NCI-H2227 treated with DMSO at 0.1 percent for 48 hours (cell line): ENCODE measurements around the gene SYNPO2.
"Not testable (repeated sequence)": the region's sequence is repeated elsewhere in the genome, so short reads cannot be mapped to it uniquely, and the experiment has no call there.

Experiments used
- DNase-seq: peaks from one replicate; lab custom pipeline; 2025; lab: John Stamatoyannopoulos, UW

Gene SYNPO2

GRCh38 chr4:119032921-119033685 lies 144.4 kb downstream of the SYNPO2 start:
- no peak for DNase-seq

- DNase-seq = no peak
Measured at GRCh38 chr4:119034276-119035008, 145.8 kb downstream of the SYNPO2 start.

DNA sequence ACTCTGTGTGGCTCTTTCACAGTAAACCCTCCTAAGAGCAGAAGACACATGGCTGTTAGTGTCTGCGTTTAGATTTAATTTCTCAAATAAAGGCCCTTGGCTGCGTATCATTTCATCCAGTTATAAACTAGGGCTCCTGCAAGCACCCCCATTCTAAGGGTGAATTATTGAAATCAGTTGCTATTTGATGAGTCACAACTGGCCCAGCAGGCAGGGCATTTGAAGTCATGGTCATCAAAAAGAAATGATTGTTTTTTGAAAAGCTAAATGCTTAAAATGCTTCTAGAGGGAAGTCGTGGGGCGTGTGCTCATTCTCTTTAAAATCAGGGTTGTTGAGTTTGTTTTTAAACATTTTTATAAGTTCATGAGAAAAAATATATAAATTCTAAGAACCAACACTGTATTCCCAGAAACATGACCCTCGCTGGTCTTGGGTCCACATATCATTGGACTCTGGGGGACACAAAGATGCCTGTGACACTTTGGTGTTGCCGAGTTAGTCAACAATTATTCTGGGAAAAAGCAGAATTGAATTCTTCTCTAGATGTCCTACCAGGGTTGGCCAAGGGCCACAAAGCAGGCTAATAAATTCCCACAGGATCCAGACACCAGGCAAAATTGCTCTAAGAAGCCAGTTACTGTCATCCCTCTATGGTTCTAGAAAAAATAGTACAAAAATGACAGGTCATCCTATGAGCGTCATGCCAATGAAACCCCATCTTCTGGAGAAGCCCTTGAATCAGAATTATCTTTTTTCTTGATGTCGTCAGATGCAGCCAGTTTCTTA lies 147.5 kb downstream of the SYNPO2 start:
- DNase-seq = no peak

GRCh38 chr4:119037709-119038108 lies 149.1 kb downstream of the SYNPO2 start:
- no peak for DNase-seq

- DNase-seq = no peak
Measured at GRCh38 chr4:119038116-119038841, 149.6 kb downstream of the SYNPO2 start.

DNA sequence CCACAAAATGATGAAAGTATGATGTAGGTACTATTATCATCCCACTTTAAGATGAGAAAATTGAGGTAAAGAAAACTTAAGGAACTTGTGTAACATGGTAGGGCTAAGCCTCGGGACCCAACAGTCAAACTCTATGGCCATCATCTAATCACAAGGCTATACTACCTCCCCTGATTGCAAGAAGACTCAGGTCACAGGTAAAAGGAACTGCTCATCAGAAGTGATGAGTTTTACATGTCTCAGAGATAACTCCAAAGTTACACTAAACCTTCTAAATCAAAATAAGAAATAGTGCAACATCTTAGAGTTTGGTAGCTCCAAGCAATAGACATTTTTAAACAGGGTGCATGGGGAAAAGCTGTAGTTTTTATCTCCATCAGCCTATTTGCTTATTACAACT lies 150.5 kb downstream of the SYNPO2 start:
- no peak for DNase-seq

DNA sequence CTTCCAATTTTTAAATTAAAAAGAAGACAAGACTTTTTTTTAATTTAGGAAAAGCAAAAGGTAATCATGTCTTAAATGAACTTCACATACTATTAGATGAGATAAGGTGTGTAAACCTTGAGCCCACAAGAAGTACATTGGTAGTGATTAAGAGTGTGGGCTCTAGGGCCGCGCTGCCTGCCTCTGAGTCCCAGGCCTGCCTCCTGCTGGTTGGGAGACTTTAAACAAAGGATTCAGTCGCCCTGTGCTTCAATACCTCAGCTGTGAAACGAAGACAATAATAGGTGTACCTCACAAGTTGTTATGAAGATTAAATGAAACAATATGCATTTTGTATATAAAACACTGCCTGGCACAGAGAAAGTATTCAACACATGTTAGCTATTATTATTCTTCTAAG lies 151.1 kb downstream of the SYNPO2 start:
- no peak for DNase-seq

DNA sequence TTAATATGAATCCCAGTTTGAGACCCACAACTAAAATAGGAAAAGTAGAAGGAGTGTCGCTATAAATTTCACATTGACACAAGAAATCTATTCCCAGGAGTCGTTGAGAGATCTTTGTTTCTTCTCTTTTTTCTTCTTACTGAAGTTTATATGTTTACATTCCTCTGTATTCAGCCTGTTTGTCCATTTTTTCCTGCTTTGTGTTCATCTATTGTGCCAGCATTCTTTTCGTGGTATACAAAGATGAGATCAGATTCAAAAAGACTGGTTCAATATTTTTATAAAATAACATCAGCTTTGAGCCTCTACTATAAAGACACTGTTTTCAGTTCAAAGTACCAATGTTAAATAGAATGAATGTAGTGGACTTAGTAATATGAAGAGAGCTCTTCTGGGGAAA lies 151.6 kb downstream of the SYNPO2 start:
- DNase-seq = no peak

- DNase-seq = no peak
Measured at GRCh38 chr4:119040694-119041185, 152.1 kb downstream of the SYNPO2 start.

GRCh38 chr4:119041396-119041795 lies 152.7 kb downstream of the SYNPO2 start:
- DNase-seq = no peak

DNA sequence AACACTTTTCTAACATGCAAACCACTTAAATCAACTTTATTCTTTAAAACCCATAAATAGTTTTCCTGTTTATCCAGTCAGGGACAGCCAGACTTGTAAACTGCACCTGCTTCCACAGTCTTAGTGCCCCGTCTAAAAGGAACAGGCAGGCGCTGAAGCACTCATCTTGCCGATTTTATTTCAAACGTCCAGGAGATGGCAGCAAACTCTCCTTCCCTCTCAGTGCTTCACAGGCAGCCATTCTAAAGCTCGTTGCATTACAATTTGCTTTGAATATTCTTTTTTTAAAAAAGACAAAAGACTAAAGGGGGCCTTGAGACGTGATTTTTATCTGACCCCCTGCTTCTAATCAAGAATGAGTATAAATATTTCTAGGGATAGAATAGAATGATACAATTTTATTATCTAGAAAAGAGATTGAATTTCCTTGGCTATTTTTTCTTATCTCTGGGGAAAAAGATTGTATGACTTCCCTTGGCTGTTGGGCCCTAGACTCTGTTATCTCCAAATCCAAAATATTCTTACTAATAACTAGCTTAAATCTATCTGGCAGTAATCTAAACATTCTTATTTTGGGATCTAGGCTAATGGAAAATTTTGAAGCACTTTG lies 153.4 kb downstream of the SYNPO2 start:
- DNase-seq = peak; percentile 54

DNA sequence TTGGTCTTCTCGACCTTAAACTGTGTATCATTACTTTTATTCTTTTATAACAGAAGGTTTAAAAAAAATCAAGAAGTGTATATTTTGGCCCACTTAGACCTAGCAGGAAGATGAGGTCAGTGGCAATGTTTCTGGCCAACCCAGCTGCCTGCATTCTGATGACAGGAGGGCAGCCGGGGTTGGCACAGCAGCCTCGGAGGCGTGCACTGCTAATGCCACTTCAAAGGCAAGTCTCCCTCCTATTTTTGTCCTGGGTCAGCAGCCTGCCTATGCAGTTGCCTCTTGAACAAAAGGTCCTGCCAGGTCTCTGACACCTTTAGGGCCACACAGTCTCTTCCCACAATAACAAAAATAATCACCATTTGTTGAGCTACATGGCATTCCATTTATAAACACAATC lies 157.6 kb downstream of the SYNPO2 start:
- no peak for DNase-seq

DNA sequence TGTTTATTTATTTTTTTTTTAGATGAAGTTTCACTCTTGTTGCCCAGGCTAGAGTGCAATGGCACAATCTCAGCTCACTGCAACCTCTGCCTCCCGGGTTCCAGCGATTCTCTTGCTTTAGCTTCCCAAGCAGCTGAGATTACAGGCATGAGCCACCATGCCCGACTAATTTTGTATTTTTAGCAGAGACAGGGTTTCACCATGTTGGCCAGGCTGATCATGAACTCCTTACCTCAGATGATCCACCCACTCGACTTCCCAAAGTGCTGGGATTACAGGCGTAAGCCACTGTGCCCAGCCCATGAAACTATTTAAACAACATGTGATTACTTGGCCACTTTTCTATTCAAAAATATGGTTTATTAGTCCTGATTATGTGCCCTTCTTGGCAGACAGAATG lies 158.4 kb downstream of the SYNPO2 start:
- not testable (repeated sequence) for DNase-seq

DNA sequence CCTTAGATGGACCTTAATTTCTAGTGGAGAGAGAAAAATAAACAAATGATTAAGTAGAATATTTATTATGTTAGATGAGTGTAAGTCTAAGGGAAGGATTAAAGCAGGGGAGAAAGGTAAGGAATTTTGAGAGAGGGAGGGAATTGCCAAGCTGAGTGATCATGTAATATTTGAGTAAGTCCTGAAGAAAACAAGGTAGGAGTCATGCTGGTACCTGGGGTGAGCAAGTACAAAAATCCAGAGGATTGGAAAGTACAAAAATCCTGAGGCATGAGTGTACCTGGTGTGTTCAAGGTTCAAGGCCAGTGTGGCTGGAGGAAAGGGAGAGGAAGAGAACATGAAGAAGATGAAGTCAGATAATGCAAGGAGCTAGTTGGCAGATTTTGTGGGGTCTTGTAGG lies 159.8 kb downstream of the SYNPO2 start:
- no peak for DNase-seq

GRCh38 chr4:119049342-119049741 lies 160.7 kb downstream of the SYNPO2 start:
- no peak for DNase-seq

DNA sequence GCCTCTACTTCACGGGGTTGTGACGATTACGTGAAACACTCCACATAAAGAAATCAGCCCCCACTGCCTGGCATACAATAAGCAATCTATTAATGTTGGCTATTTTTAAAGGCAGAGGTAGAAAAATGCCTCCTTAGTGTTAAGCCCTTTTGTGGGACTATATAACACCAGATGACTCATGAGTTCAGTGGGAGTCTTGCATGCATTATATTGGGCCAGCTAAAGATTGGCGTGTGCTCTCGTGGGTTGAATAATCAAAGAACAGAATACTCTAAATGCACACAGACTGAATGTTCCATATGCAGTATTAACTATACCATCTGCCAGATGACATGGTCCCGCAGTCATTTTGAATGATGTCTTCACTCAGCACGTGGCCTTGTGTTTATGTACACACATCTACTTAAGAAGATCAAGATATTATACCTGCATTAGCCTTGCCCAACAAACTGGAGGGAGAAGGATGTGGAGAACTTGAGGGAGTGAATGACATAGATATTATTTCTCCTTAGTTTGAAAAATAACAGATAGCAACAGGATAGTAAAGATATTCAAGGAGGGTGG lies 162.0 kb downstream of the SYNPO2 start:
- DNase-seq = no peak

DNA sequence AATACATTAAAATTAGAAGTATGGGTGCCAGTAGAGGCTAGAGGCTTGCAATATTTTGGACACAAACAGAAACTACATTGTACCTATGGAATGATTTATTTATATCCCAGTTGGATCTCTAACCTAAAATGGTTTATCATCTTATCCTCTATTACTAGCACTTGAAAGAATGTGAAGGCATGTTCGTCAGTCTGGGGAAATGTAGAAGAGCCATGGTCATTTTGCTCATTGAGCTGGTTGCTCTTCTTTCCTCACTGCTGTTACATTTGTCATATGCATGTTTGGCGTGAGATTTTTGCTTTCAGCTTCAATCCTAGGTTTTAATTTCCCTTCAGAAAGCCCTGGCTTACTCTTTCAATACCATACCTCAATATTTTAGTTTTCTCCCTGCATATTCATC lies 164.6 kb downstream of the SYNPO2 start:
- DNase-seq = no peak

DNA sequence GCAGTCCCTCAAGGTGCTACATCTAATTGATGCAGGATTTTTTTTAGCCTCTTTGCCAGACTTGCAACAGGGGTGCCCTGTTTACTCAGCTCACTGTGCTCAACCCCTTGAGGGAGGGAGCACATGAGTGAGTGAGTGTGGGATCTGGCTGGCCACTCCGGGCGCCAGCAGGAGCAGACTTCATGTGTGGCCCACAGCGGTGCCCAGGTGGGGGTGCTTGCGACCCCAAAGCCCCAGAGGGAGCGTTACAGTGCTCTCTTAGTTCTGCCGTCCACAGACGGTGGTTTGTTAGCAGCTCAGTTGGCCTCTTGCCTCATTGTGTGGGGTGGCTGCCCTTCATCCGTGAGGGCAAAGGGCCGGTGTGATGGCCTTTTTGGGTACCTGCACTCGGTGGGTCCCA lies 165.3 kb downstream of the SYNPO2 start:
- no peak for DNase-seq

GRCh38 chr4:119057417-119057816 lies 168.8 kb downstream of the SYNPO2 start:
- DNase-seq = no peak

GRCh38 chr4:119059221-119059620 lies 170.6 kb downstream of the SYNPO2 start:
- DNase-seq = no peak

GRCh38 chr4:119067125-119067524 lies 178.5 kb downstream of the SYNPO2 start:
- not testable (repeated sequence) for DNase-seq
